ENCODE measurements around the gene CLDN9. TPM values are rescaled to one million over a fixed set of nuclear protein-coding genes. Genes with fewer than 3 reads are reported as not detected.
"Not testable (repeated sequence)": the region's sequence is repeated elsewhere in the genome, so short reads cannot be mapped to it uniquely, and the experiment has no call there.

CLDN9 gene
- total RNA-seq, 1 donor from 2014 or later, result not detected

DNA sequence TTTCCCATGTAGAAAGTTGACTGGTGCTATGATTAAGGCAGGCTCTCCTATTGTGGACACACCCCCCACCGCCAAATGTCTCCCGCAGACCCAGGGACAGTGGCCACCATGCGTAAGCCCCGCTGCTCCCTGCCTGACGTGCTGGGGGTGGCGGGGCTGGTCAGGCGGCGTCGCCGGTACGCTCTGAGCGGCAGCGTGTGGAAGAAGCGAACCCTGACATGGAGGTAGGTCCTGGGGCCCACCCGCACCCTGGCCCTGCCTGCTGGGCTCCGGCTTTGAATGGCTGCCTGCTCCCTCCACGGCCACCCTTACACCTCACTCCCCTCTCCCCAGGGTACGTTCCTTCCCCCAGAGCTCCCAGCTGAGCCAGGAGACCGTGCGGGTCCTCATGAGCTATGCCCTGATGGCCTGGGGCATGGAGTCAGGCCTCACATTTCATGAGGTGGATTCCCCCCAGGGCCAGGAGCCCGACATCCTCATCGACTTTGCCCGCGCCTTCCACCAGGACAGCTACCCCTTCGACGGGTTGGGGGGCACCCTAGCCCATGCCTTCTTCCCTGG is 37.3 kb downstream of the CLDN9 start:
- Mint-ChIP-seq H3K27ac (ENCODE audit: unreplicated experiment) (no peak overlapping the region), H3K36me3 (ENCODE audit: low read depth) (peaks cover 10% of the 10 kb centered on the region), H3K4me3 (ENCODE audit: unreplicated experiment) (no peak overlapping the region), H3K9me3 (ENCODE audit: low read depth) (no peaks in the 10 kb centered on the region), H3K4me1 (ENCODE audit: low read depth) (peaks cover 7% of the 10 kb centered on the region), H3K27me3 (ENCODE audit: low read depth) (peaks cover 31% of the 10 kb centered on the region)
- TF ChIP-seq, protein P1, sequence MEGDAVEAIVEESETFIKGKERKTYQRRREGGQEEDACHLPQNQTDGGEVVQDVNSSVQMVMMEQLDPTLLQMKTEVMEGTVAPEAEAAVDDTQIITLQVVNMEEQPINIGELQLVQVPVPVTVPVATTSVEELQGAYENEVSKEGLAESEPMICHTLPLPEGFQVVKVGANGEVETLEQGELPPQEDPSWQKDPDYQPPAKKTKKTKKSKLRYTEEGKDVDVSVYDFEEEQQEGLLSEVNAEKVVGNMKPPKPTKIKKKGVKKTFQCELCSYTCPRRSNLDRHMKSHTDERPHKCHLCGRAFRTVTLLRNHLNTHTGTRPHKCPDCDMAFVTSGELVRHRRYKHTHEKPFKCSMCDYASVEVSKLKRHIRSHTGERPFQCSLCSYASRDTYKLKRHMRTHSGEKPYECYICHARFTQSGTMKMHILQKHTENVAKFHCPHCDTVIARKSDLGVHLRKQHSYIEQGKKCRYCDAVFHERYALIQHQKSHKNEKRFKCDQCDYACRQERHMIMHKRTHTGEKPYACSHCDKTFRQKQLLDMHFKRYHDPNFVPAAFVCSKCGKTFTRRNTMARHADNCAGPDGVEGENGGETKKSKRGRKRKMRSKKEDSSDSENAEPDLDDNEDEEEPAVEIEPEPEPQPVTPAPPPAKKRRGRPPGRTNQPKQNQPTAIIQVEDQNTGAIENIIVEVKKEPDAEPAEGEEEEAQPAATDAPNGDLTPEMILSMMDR (IDR thresholded peaks at IDR 0.05), result no peak
- no peak for DNase-seq (ENCODE audit: low spot score)

DNA sequence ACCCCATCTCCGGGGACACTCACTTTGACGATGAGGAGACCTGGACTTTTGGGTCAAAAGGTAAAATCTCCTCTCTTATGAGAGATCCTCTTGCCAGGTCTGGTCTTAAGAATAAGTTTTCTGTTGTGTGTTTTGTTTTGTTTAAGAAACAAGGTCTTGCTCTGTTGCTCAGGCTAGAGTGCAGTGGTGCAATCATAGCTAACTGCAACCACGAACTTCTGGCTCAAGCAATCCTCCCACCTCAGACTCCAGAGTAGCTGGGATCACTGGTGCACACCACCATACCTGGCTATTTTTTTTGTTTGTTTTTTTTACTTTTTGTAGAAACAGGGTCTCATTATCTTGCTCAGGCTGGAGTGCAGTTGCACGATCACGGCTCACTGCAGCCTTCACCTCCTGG is 37.8 kb downstream of the CLDN9 start:
- peaks cover 9% of the 10 kb centered on the region for H3K36me3 Mint-ChIP-seq (ENCODE audit: low read depth)
- no peak for DNase-seq (ENCODE audit: low spot score)
- no peak overlapping the region for H3K27ac Mint-ChIP-seq (ENCODE audit: unreplicated experiment)
- H3K4me1 Mint-ChIP-seq (ENCODE audit: low read depth), result peaks cover 3% of the 10 kb centered on the region
- H3K27me3 Mint-ChIP-seq (ENCODE audit: low read depth), result peaks cover 27% of the 10 kb centered on the region
- H3K4me3 Mint-ChIP-seq (ENCODE audit: unreplicated experiment), result no peak overlapping the region
- no peaks in the 10 kb centered on the region for H3K9me3 Mint-ChIP-seq (ENCODE audit: low read depth)
- TF ChIP-seq, protein P1 (IDR thresholded peaks at IDR 0.05), result no peak

DNA sequence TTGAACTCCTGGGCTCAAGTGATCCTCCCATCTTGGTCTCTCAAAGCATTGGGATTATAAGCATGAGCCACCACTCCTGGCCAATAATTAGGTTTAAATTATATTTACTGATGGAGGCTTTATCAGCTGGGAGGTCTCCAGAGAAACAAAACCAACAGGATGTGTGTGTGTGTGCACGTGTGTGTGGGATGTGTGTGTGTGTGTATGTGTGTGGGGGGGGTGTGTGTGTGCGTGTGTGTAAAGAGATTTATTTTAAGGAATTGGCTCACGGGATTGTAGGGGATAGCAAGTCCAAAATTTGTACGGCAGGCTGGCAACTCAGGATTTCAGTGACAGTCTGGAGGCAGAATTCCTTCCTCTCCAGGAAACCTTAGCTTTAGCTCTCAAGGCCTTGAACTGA is 38.3 kb downstream of the CLDN9 start:
- peaks cover 9% of the 10 kb centered on the region for H3K36me3 Mint-ChIP-seq (ENCODE audit: low read depth)
- H3K4me1 Mint-ChIP-seq (ENCODE audit: low read depth), result peaks cover 3% of the 10 kb centered on the region
- TF ChIP-seq, protein P1 (IDR thresholded peaks at IDR 0.05), result no peak
- H3K27ac Mint-ChIP-seq (ENCODE audit: unreplicated experiment), result no peak overlapping the region
- H3K9me3 Mint-ChIP-seq (ENCODE audit: low read depth), result no peaks in the 10 kb centered on the region
- peaks cover 26% of the 10 kb centered on the region for H3K27me3 Mint-ChIP-seq (ENCODE audit: low read depth)
- H3K4me3 Mint-ChIP-seq (ENCODE audit: unreplicated experiment), result no peak overlapping the region
- DNase-seq (ENCODE audit: low spot score), result no peak

DNA sequence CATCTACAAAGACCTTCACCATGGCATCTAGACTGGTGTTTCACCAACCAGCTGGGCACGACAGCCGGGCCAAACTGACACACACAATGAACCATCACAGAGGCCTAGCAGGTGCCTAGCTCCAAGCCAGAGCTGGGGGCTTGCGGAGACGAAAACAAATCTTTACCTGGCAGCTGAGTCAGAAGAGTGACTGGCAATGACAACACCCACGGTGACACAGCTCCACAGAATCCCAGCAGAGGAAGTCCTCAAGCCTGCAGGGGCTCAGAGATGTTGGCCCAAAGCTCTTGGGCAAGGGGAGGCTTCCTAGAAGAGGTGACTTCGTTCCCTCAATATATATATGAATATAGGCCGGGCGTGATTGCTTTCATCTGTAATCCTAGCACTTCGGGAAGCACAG is 38.8 kb downstream of the CLDN9 start:
- peaks cover 3% of the 10 kb centered on the region for H3K4me1 Mint-ChIP-seq (ENCODE audit: low read depth)
- DNase-seq (ENCODE audit: low spot score), result no peak
- no peak overlapping the region for H3K27ac Mint-ChIP-seq (ENCODE audit: unreplicated experiment)
- no peaks in the 10 kb centered on the region for H3K9me3 Mint-ChIP-seq (ENCODE audit: low read depth)
- H3K36me3 Mint-ChIP-seq (ENCODE audit: low read depth), result peaks cover 9% of the 10 kb centered on the region
- no peak overlapping the region for H3K4me3 Mint-ChIP-seq (ENCODE audit: unreplicated experiment)
- H3K27me3 Mint-ChIP-seq (ENCODE audit: low read depth), result peaks cover 26% of the 10 kb centered on the region
- TF ChIP-seq, protein P1 (IDR thresholded peaks at IDR 0.05), result no peak

DNA sequence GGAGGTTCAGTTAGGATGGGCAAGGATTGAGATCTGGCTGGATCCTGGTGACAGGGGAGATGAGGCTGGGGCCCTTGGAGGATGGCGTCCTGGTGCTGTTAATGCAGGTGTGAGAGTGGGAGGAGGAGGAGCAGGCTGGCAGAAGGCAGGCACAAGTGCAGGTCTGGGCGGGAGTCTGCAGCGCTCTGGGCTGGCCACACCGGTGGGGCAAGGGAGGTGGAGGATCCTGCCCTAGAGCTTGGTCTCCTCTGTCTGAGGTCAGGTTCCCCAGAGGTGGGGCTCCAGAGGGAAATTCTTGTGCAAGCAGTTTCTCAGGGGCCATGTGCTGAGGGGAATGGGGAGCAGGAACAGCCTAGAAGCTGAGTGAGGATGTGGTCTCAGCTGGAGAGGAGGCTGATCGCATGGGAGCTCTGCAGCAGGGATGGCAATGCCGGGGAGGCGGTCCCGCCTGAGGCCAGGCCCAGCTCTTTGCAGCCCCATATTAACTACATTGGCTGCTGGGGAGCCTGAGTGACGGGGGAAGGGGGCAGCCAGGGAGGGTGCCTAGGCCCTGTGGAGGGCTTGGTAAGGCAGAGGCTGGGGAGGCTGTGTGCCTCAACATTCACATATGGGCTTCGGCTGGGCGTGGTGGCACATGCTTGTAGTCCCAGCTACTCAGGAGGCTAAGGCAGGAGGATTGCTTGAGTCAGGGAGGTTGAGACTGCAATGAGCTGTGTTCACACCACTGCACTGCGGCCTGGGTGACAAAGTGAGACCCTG is 40.0 kb downstream of the CLDN9 start:
- H3K27me3 Mint-ChIP-seq (ENCODE audit: low read depth), result peaks cover 22% of the 10 kb centered on the region
- not testable (repeated sequence) for H3K36me3 Mint-ChIP-seq (ENCODE audit: low read depth); H3K4me1 Mint-ChIP-seq (ENCODE audit: low read depth); H3K9me3 Mint-ChIP-seq (ENCODE audit: low read depth); H3K4me3 Mint-ChIP-seq (ENCODE audit: unreplicated experiment); DNase-seq (ENCODE audit: low spot score); H3K27ac Mint-ChIP-seq (ENCODE audit: unreplicated experiment)

DNA sequence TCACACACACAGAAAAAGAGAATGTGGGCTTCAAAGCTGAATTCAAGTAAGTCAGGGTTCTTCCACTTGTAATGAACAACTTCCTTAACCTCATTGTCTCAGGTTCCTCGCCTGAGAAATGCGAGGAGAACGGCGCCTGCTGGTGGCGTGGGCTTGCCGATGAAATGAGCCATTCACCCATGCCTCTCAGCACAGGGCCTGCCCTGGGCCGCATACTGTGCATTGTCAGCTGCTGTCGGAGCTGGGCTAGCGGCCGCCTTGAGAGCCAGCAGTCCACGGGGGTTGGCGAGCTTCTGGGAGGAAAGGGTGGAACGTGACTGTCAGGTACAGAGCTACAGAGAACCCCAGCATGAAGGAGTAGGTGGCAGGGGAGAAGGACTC is 40.6 kb downstream of the CLDN9 start:
- not testable (repeated sequence) for H3K9me3 Mint-ChIP-seq (ENCODE audit: low read depth); H3K4me3 Mint-ChIP-seq (ENCODE audit: unreplicated experiment); H3K27ac Mint-ChIP-seq (ENCODE audit: unreplicated experiment); H3K4me1 Mint-ChIP-seq (ENCODE audit: low read depth); H3K36me3 Mint-ChIP-seq (ENCODE audit: low read depth); DNase-seq (ENCODE audit: low spot score)
- peaks cover 17% of the 10 kb centered on the region for H3K27me3 Mint-ChIP-seq (ENCODE audit: low read depth)
